ENCODE measurements around the gene SPCS2.

The SPCS2 gene

DNA sequence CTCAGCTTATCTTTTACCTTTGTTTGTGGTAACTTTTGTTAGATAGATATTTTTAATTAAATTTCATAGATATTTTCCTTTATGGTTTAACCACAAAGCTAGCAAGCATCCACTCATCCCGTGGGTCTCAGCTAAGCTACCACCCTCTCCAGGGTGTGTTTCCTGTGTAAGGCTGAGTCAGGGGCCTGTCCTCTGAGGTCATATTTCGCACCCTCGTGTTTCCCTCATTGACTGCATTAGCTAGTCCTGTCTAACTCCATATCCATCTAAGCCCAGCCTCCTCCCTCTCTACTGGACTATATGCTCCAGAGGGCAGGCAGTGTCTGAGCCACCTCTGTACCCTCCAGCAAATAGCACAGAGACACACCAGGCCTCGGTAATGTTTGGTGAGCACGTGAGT is 16.9 kb upstream of the SPCS2 start:
- no peak overlapping the region for H4K8ac ChIP-seq (ENCODE audit: low read depth, low read length)
- H3K23ac ChIP-seq (ENCODE audit: low read length): no peak overlapping the region
- no peak for DNase-seq
- H3K18ac ChIP-seq (ENCODE audit: low read length): no peak overlapping the region
- H2BK5ac ChIP-seq (ENCODE audit: low read length): no peak overlapping the region
- no peak overlapping the region for H4K5ac ChIP-seq (ENCODE audit: low read length)
- no peaks in the 10 kb centered on the region for H3K79me1 ChIP-seq (ENCODE audit: low read length)
- no peaks in the 10 kb centered on the region for H3K4me1 ChIP-seq (ENCODE audit: control insufficient read depth, low read depth, low read length)
- WGBS (ENCODE audit: extremely low coverage, insufficient coverage, low lambda C conversion rate): no CpG with 5 or more reads among the region's 5 CpGs
- H3K27me3 ChIP-seq (ENCODE audit: insufficient read depth, low read length, poor library complexity): no peaks in the 10 kb centered on the region
- no peak overlapping the region for H2AK5ac ChIP-seq (ENCODE audit: low read length)
- H3K4ac ChIP-seq (ENCODE audit: low read depth, low read length): no peak overlapping the region
- no peak overlapping the region for H2BK15ac ChIP-seq (replicated peaks; ENCODE audit: low read depth)
- H3K36me3 ChIP-seq (ENCODE audit: control insufficient read depth, insufficient read depth, low read length): no peaks in the 10 kb centered on the region
- H3K27ac ChIP-seq (ENCODE audit: low read depth, low read length): no peak overlapping the region
- H3K4me2 ChIP-seq (ENCODE audit: low read length): no peak overlapping the region
- H2BK120ac ChIP-seq (ENCODE audit: low read depth, low read length): no peak overlapping the region
- H3K56ac ChIP-seq (ENCODE audit: low read length): no peak overlapping the region
- H3K79me2 ChIP-seq (ENCODE audit: control insufficient read depth, insufficient read depth, low read length): no peaks in the 10 kb centered on the region
- no peak overlapping the region for H3K9ac ChIP-seq (ENCODE audit: low read length)
- no peak overlapping the region for H3K4me3 ChIP-seq (ENCODE audit: low read length)

DNA sequence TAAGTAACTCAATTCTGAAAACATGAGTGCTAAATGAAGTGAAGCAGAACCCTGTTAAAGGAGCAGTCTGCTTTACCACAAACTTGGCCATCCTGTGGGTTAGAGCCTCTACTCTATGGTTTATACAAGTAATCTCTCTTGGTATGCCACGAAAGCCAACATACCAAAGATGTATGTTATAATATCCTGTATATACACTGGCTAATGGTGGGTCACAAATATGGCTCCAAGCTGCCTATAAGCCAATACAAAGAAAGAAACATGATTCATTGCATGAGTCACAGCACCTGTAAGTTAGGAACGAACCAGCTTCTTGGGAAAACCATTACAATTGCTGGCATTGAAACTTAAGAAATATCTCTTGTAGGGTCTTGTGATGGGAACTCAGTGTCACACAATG is 16.3 kb upstream of the SPCS2 start:
- H3K27me3 ChIP-seq (ENCODE audit: insufficient read depth, low read length, poor library complexity): no peaks in the 10 kb centered on the region
- no peak overlapping the region for H3K23ac ChIP-seq (ENCODE audit: low read length)
- no peak overlapping the region for H3K4ac ChIP-seq (ENCODE audit: low read depth, low read length)
- no peaks in the 10 kb centered on the region for H3K36me3 ChIP-seq (ENCODE audit: control insufficient read depth, insufficient read depth, low read length)
- no peak overlapping the region for H3K4me3 ChIP-seq (ENCODE audit: low read length)
- H3K79me1 ChIP-seq (ENCODE audit: low read length): no peaks in the 10 kb centered on the region
- no peak overlapping the region for H3K4me2 ChIP-seq (ENCODE audit: low read length)
- H4K5ac ChIP-seq (ENCODE audit: low read length): no peak overlapping the region
- DNase-seq: no peak
- H3K18ac ChIP-seq (ENCODE audit: low read length): no peak overlapping the region
- no peak overlapping the region for H2BK120ac ChIP-seq (ENCODE audit: low read depth, low read length)
- no peak overlapping the region for H2BK15ac ChIP-seq (replicated peaks; ENCODE audit: low read depth)
- H3K79me2 ChIP-seq (ENCODE audit: control insufficient read depth, insufficient read depth, low read length): no peaks in the 10 kb centered on the region
- no peak overlapping the region for H2BK5ac ChIP-seq (ENCODE audit: low read length)
- no peak overlapping the region for H2AK5ac ChIP-seq (ENCODE audit: low read length)
- H4K8ac ChIP-seq (ENCODE audit: low read depth, low read length): no peak overlapping the region
- H3K27ac ChIP-seq (ENCODE audit: low read depth, low read length): no peak overlapping the region
- no CpG with 5 or more reads among the region's 2 CpGs for WGBS (ENCODE audit: extremely low coverage, insufficient coverage, low lambda C conversion rate)
- no peak overlapping the region for H3K56ac ChIP-seq (ENCODE audit: low read length)
- no peaks in the 10 kb centered on the region for H3K4me1 ChIP-seq (ENCODE audit: control insufficient read depth, low read depth, low read length)
- no peak overlapping the region for H3K9ac ChIP-seq (ENCODE audit: low read length)

DNA sequence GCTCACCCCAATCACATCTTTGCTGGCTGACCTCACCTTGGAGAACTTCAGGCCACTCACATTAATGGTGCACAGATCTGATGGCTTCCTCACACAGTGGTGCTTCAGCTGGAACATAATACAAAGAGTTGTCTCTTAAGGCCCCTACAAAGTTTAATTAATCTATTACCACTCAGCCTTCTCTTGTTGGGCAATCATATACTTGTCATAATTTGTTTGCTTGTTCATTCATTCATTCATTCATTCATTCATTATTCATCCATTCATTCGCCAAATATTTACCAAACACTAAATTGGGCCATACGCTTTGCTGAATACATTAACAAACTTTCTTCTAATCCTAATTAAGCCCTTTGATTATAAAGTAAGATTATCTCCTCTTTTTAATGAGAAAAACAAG is 15.3 kb upstream of the SPCS2 start:
- no peak overlapping the region for H3K56ac ChIP-seq (ENCODE audit: low read length)
- H3K4me1 ChIP-seq (ENCODE audit: control insufficient read depth, low read depth, low read length): no peaks in the 10 kb centered on the region
- no peak overlapping the region for H4K8ac ChIP-seq (ENCODE audit: low read depth, low read length)
- no peak overlapping the region for H3K9ac ChIP-seq (ENCODE audit: low read length)
- WGBS (ENCODE audit: extremely low coverage, insufficient coverage, low lambda C conversion rate): 100% methylated on average over 2 of the region's 2 CpGs
- no peak overlapping the region for H3K18ac ChIP-seq (ENCODE audit: low read length)
- no peak overlapping the region for H3K4me2 ChIP-seq (ENCODE audit: low read length)
- H2BK120ac ChIP-seq (ENCODE audit: low read depth, low read length): no peak overlapping the region
- no peak overlapping the region for H3K23ac ChIP-seq (ENCODE audit: low read length)
- H2BK5ac ChIP-seq (ENCODE audit: low read length): no peak overlapping the region
- H3K4ac ChIP-seq (ENCODE audit: low read depth, low read length): no peak overlapping the region
- H3K27me3 ChIP-seq (ENCODE audit: insufficient read depth, low read length, poor library complexity): no peaks in the 10 kb centered on the region
- no peaks in the 10 kb centered on the region for H3K36me3 ChIP-seq (ENCODE audit: control insufficient read depth, insufficient read depth, low read length)
- H3K79me2 ChIP-seq (ENCODE audit: control insufficient read depth, insufficient read depth, low read length): no peaks in the 10 kb centered on the region
- DNase-seq: no peak
- no peak overlapping the region for H4K5ac ChIP-seq (ENCODE audit: low read length)
- no peak overlapping the region for H3K27ac ChIP-seq (ENCODE audit: low read depth, low read length)
- no peak overlapping the region for H3K4me3 ChIP-seq (ENCODE audit: low read length)
- H2BK15ac ChIP-seq (replicated peaks; ENCODE audit: low read depth): no peak overlapping the region
- no peaks in the 10 kb centered on the region for H3K79me1 ChIP-seq (ENCODE audit: low read length)
- H2AK5ac ChIP-seq (ENCODE audit: low read length): no peak overlapping the region

DNA sequence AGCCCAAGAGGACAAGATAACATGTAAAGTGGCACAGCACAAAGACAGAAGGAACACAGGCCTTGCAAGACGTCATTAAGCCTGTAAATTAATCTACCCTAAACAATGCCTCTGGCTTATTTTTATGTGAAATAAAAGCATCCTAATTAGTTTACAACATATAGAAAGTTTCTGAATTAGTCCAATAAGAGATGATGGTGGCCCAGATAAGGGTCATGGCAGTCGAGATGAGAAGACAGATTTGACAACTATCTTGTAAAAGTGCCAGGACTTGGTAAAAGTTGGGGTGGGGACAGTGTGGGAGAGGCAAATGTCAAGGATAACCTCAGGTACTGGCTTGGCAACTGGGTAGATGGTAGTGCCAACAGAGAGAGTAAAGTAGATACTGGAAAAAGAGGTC is 13.8 kb upstream of the SPCS2 start:
- H2AK5ac ChIP-seq (ENCODE audit: low read length): no peak overlapping the region
- H3K4ac ChIP-seq (ENCODE audit: low read depth, low read length): no peak overlapping the region
- no CpG with 5 or more reads among the region's 2 CpGs for WGBS (ENCODE audit: extremely low coverage, insufficient coverage, low lambda C conversion rate)
- H2BK15ac ChIP-seq (replicated peaks; ENCODE audit: low read depth): no peak overlapping the region
- DNase-seq: no peak
- no peaks in the 10 kb centered on the region for H3K36me3 ChIP-seq (ENCODE audit: control insufficient read depth, insufficient read depth, low read length)
- no peak overlapping the region for H4K5ac ChIP-seq (ENCODE audit: low read length)
- H3K4me3 ChIP-seq (ENCODE audit: low read length): no peak overlapping the region
- no peaks in the 10 kb centered on the region for H3K4me1 ChIP-seq (ENCODE audit: control insufficient read depth, low read depth, low read length)
- H2BK120ac ChIP-seq (ENCODE audit: low read depth, low read length): no peak overlapping the region
- no peak overlapping the region for H3K56ac ChIP-seq (ENCODE audit: low read length)
- no peak overlapping the region for H3K9ac ChIP-seq (ENCODE audit: low read length)
- H3K4me2 ChIP-seq (ENCODE audit: low read length): no peak overlapping the region
- H4K8ac ChIP-seq (ENCODE audit: low read depth, low read length): no peak overlapping the region
- no peaks in the 10 kb centered on the region for H3K79me1 ChIP-seq (ENCODE audit: low read length)
- H3K23ac ChIP-seq (ENCODE audit: low read length): no peak overlapping the region
- no peaks in the 10 kb centered on the region for H3K27me3 ChIP-seq (ENCODE audit: insufficient read depth, low read length, poor library complexity)
- no peaks in the 10 kb centered on the region for H3K79me2 ChIP-seq (ENCODE audit: control insufficient read depth, insufficient read depth, low read length)
- H2BK5ac ChIP-seq (ENCODE audit: low read length): no peak overlapping the region
- H3K18ac ChIP-seq (ENCODE audit: low read length): no peak overlapping the region
- H3K27ac ChIP-seq (ENCODE audit: low read depth, low read length): no peak overlapping the region

DNA sequence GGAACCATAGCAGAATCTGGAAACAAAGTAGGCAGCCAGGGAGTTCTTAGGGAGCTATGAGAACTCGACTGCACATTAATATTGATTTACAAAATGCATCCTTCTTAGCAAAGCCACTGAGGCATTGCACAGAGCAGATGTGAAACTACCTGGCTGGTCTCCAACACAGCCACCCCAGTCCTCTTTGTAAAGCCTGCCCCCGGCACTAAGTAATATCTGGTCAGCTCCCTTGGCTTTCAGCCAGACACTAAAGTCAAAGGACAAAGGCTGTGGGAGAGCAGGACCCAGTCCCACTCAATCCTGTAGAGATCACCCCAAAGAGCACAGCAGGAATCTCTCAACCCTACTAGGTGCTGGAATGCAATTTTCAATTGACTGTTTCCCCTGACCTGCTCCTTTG is 13.0 kb upstream of the SPCS2 start:
- H3K18ac ChIP-seq (ENCODE audit: low read length): no peak overlapping the region
- no CpG with 5 or more reads among the region's 2 CpGs for WGBS (ENCODE audit: extremely low coverage, insufficient coverage, low lambda C conversion rate)
- no peak overlapping the region for H2BK15ac ChIP-seq (replicated peaks; ENCODE audit: low read depth)
- H3K4me1 ChIP-seq (ENCODE audit: control insufficient read depth, low read depth, low read length): no peaks in the 10 kb centered on the region
- no peak for DNase-seq
- H4K8ac ChIP-seq (ENCODE audit: low read depth, low read length): no peak overlapping the region
- no peak overlapping the region for H4K5ac ChIP-seq (ENCODE audit: low read length)
- no peaks in the 10 kb centered on the region for H3K27me3 ChIP-seq (ENCODE audit: insufficient read depth, low read length, poor library complexity)
- no peak overlapping the region for H3K4me3 ChIP-seq (ENCODE audit: low read length)
- no peak overlapping the region for H2AK5ac ChIP-seq (ENCODE audit: low read length)
- no peaks in the 10 kb centered on the region for H3K36me3 ChIP-seq (ENCODE audit: control insufficient read depth, insufficient read depth, low read length)
- H3K56ac ChIP-seq (ENCODE audit: low read length): no peak overlapping the region
- H3K4me2 ChIP-seq (ENCODE audit: low read length): no peak overlapping the region
- H3K79me1 ChIP-seq (ENCODE audit: low read length): no peaks in the 10 kb centered on the region
- no peak overlapping the region for H3K4ac ChIP-seq (ENCODE audit: low read depth, low read length)
- H2BK120ac ChIP-seq (ENCODE audit: low read depth, low read length): no peak overlapping the region
- no peak overlapping the region for H2BK5ac ChIP-seq (ENCODE audit: low read length)
- H3K27ac ChIP-seq (ENCODE audit: low read depth, low read length): no peak overlapping the region
- no peak overlapping the region for H3K23ac ChIP-seq (ENCODE audit: low read length)
- H3K9ac ChIP-seq (ENCODE audit: low read length): no peak overlapping the region
- H3K79me2 ChIP-seq (ENCODE audit: control insufficient read depth, insufficient read depth, low read length): no peaks in the 10 kb centered on the region

DNA sequence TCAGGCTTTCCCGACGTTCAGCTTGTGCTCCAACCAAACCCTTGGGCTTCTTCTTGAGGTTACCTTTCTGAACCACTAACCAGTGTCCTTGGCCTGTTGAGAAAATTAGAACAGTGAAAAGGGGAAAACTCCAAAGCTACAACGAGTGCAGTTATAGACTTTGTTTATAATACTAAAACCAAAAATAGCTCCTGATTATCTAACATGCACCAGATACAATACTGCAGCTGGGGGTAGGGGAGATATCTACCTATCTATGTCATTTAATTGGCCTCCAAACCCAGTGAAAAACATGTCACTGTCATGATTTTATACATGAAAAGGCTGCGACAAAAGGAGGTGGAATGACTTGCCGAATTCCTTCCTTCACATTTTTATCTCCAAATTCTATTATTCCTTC is 12.1 kb upstream of the SPCS2 start:
- Histone ChIP-seq H4K8ac (ENCODE audit: low read depth, low read length) (no peak overlapping the region), H4K5ac (ENCODE audit: low read length) (no peak overlapping the region), H3K27me3 (ENCODE audit: insufficient read depth, low read length, poor library complexity) (no peaks in the 10 kb centered on the region), H3K4me2 (ENCODE audit: low read length) (no peak overlapping the region), H3K9ac (ENCODE audit: low read length) (no peak overlapping the region), H2AK5ac (ENCODE audit: low read length) (no peak overlapping the region), H3K79me2 (ENCODE audit: control insufficient read depth, insufficient read depth, low read length) (no peaks in the 10 kb centered on the region), H3K4me1 (ENCODE audit: control insufficient read depth, low read depth, low read length) (no peaks in the 10 kb centered on the region), H3K18ac (ENCODE audit: low read length) (no peak overlapping the region), H2BK5ac (ENCODE audit: low read length) (no peak overlapping the region), H3K4me3 (ENCODE audit: low read length) (no peak overlapping the region), H2BK120ac (ENCODE audit: low read depth, low read length) (no peak overlapping the region), H3K4ac (ENCODE audit: low read depth, low read length) (no peak overlapping the region), H3K56ac (ENCODE audit: low read length) (no peak overlapping the region), H3K79me1 (ENCODE audit: low read length) (no peaks in the 10 kb centered on the region), H3K36me3 (ENCODE audit: control insufficient read depth, insufficient read depth, low read length) (no peaks in the 10 kb centered on the region), H3K27ac (ENCODE audit: low read depth, low read length) (no peak overlapping the region), H3K23ac (ENCODE audit: low read length) (no peak overlapping the region), H2BK15ac (replicated peaks; ENCODE audit: low read depth) (no peak overlapping the region)
- DNase-seq: no peak
- WGBS (ENCODE audit: extremely low coverage, insufficient coverage, low lambda C conversion rate): no CpG with 5 or more reads among the region's 5 CpGs
